Uterus (tissue), 2 donors: Measurements from ENCODE around the gene FAM216A.

Source experiments
- POLR2A ChIP-seq, 2 donors: fragments of 450-650 bp; IDR thresholded peaks; one replicate each; pipeline ENCODE4 v1.6.1; 2016; ENCODE audit warnings: antibody characterized with exemption in 2 of 2, mild to moderate bottlenecking in 1 of 2, moderate library complexity in 1 of 2
- TF ChIP-seq, protein P1 (sequence below), 4 experiments: fragments of 200-600 bp in 2 of 4; fragments of 450-650 bp in 2 of 4; sonication (generic) in 2 of 4; IDR thresholded peaks; one replicate each; pipeline ENCODE4 v1.5.1; 2016 to 2019; ENCODE audit warnings: antibody characterized with exemption in 4 of 4, mild to moderate bottlenecking in 2 of 4, moderate library complexity in 1 of 4

DNA sequence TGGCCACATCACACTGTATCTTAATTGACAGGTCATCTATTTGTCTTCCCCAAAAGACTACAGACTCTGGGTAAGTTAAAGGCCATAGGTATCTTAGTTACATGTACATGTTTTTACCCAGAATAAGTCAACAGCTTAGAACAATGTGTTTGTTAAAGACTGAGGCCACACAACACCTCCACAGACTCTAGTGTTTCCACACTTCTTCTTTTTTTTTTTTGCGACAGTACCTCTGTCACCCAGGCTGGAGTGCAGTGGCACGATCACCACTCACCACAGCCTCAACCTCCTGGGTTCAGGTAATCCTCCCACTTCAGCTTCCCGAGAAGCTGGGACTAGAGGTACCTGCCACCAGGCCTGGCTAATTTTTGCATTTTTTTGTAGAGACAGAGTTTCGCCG is 1.9 kb upstream of the FAM216A start:
- TF ChIP-seq, protein P1, sequence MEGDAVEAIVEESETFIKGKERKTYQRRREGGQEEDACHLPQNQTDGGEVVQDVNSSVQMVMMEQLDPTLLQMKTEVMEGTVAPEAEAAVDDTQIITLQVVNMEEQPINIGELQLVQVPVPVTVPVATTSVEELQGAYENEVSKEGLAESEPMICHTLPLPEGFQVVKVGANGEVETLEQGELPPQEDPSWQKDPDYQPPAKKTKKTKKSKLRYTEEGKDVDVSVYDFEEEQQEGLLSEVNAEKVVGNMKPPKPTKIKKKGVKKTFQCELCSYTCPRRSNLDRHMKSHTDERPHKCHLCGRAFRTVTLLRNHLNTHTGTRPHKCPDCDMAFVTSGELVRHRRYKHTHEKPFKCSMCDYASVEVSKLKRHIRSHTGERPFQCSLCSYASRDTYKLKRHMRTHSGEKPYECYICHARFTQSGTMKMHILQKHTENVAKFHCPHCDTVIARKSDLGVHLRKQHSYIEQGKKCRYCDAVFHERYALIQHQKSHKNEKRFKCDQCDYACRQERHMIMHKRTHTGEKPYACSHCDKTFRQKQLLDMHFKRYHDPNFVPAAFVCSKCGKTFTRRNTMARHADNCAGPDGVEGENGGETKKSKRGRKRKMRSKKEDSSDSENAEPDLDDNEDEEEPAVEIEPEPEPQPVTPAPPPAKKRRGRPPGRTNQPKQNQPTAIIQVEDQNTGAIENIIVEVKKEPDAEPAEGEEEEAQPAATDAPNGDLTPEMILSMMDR (IDR thresholded peaks at IDR 0.05), result no peak
- TF ChIP-seq POLR2A (IDR thresholded peaks at IDR 0.05), result no peak
